ENCODE data around the gene GATAD1. TPM values are rescaled to one million over a fixed set of nuclear protein-coding genes. Genes with fewer than 3 reads are reported as not detected.

The GATAD1 gene
- total and polyA plus RNA-seq, 2 of the 13 experiments (the other 11 are each of a cell fraction or from before 2014, with no cell fraction given) = 20.6 to 42.1 TPM

GRCh38 chr7:92487804-92488203 lies 40.5 kb downstream of the GATAD1 start:
- peaks cover 7 to 18% of the 10 kb centered on the region in 2 experiments; a peak in 4 of 5 replicates for H3K36me3 ChIP-seq (replicated peaks in 1 of 2; ENCODE audit: control insufficient read depth in 1 of 2, insufficient read depth in 2 of 2, low read length in 2 of 2)
- no peak overlapping the region for H3K4me2 ChIP-seq (ENCODE audit: low read depth, low read length)
- H4K20me1 ChIP-seq (ENCODE audit: insufficient read depth, low read length) = no peaks in the 10 kb centered on the region
- no peak overlapping the region for H3K4me3 ChIP-seq (replicated peaks in 1 of 3; ENCODE audit: insufficient read depth in 1 of 3, low read depth in 2 of 3, low read length in 3 of 3)
- TF ChIP-seq ZNF331 (CRISPR knock-in tag; IDR thresholded peaks at IDR 0.05) = no peak
- no peak for TF ChIP-seq CBFB (CRISPR knock-in tag; IDR thresholded peaks at IDR 0.05)
- no peak for TF ChIP-seq MAX (IDR thresholded peaks at IDR 0.05)
- no peak for TF ChIP-seq ETV5 (CRISPR knock-in tag; IDR thresholded peaks at IDR 0.05; ENCODE audit: borderline replicate concordance)
- TF ChIP-seq ZNF121 (CRISPR knock-in tag; IDR thresholded peaks at IDR 0.05) = no peak
- TF ChIP-seq PRMT3 (CRISPR knock-in tag; IDR thresholded peaks at IDR 0.05; ENCODE audit: borderline replicate concordance, low read depth) = no peak
- H3K27me3 ChIP-seq (ENCODE audit: control insufficient read depth in 1 of 2, insufficient read depth in 2 of 2, low read length in 2 of 2) = no peaks in the 10 kb centered on the region
- DNase-seq (ENCODE audit: low spot score) (no peak), FAIRE-seq (no peak), ATAC-seq (no peak)
- intact Hi-C loops (cut with micrococcal nuclease; ENCODE audit: unreplicated experiment) = no loop called here
- CTCF ChIA-PET (ENCODE audit: low intra/inter-chr PET ratio, low total read pairs) = no interaction called here
- no peak overlapping the region for H3K27ac ChIP-seq (ENCODE audit: extremely low read length, insufficient read depth, low read length)
- no peaks in the 10 kb centered on the region for H3K4me1 ChIP-seq (ENCODE audit: insufficient read depth, low read length)
- no TSS peak for BruUV-seq (replicated peaks)
- no peak overlapping the region for H2AFZ ChIP-seq (ENCODE audit: low read length)
- H3K9me3 ChIP-seq (ENCODE audit: low read length) = no peaks in the 10 kb centered on the region
- POLR2A ChIA-PET = no interaction called here
- in situ Hi-C loops (cut with HindIII; ENCODE audit: extremely low pct_ligation_motif_present, low pct_unique_long_range_greater_than_20kb) = no loop called here
- H3K79me2 ChIP-seq (ENCODE audit: insufficient read depth, low read length) = no peaks in the 10 kb centered on the region
- H3K9ac ChIP-seq (ENCODE audit: insufficient read depth, low read depth, low read length) = no peak overlapping the region

GRCh38 chr7:92489634-92490033 lies 42.4 kb downstream of the GATAD1 start:
- Histone ChIP-seq H3K27ac (ENCODE audit: extremely low read length, insufficient read depth, low read length) (no peak overlapping the region), H4K20me1 (ENCODE audit: insufficient read depth, low read length) (no peaks in the 10 kb centered on the region), H3K4me1 (ENCODE audit: insufficient read depth, low read length) (no peaks in the 10 kb centered on the region), H3K4me2 (ENCODE audit: low read depth, low read length) (no peak overlapping the region), H2AFZ (ENCODE audit: low read length) (no peak overlapping the region), H3K9ac (ENCODE audit: insufficient read depth, low read depth, low read length) (no peak overlapping the region), H3K9me3 (ENCODE audit: low read length) (no peaks in the 10 kb centered on the region), H3K79me2 (ENCODE audit: insufficient read depth, low read length) (no peaks in the 10 kb centered on the region), H3K27me3 (ENCODE audit: control insufficient read depth in 1 of 2, insufficient read depth in 2 of 2, low read length in 2 of 2) (no peaks in the 10 kb centered on the region), H3K36me3 (replicated peaks in 1 of 2; ENCODE audit: control insufficient read depth in 1 of 2, insufficient read depth in 2 of 2, low read length in 2 of 2) (peaks cover 9 to 26% of the 10 kb centered on the region in 2 experiments; a peak in 4 of 5 replicates), H3K4me3 (replicated peaks in 1 of 3; ENCODE audit: insufficient read depth in 1 of 3, low read depth in 2 of 3, low read length in 3 of 3) (no peak overlapping the region)
- CTCF ChIA-PET (ENCODE audit: low intra/inter-chr PET ratio, low total read pairs) = no interaction called here
- DNase-seq (ENCODE audit: low spot score) = no peak
- ATAC-seq = no peak
- no peak for FAIRE-seq
- intact Hi-C loops (cut with micrococcal nuclease; ENCODE audit: unreplicated experiment) (no loop called here), in situ Hi-C loops (cut with HindIII; ENCODE audit: extremely low pct_ligation_motif_present, low pct_unique_long_range_greater_than_20kb) (no loop called here)
- BruUV-seq (replicated peaks) = no TSS peak
- POLR2A ChIA-PET = interaction anchor here (0.8 kb wide), 1 partner anchor 39 kb away, joined by 5 read pairs; the partner anchor contains the start of genes PEX1 and RBM48
- 100% methylated on average over 1 of the region's 1 CpG for WGBS (ENCODE audit: low lambda C conversion rate)
- TF ChIP-seq NFIB (CRISPR knock-in tag; IDR thresholded peaks at IDR 0.05; ENCODE audit: borderline replicate concordance) (no peak), PHF20 (CRISPR knock-in tag; IDR thresholded peaks at IDR 0.05) (no peak), ZBTB42 (CRISPR knock-in tag; IDR thresholded peaks at IDR 0.05) (no peak), SNAPC4 (CRISPR knock-in tag; IDR thresholded peaks at IDR 0.05) (no peak), SMYD3 (CRISPR knock-in tag; IDR thresholded peaks at IDR 0.05) (no peak), MTA3 (CRISPR knock-in tag; IDR thresholded peaks at IDR 0.05) (no peak), THYN1 (CRISPR knock-in tag; IDR thresholded peaks at IDR 0.05; ENCODE audit: borderline replicate concordance, low read depth) (no peak), ZNF337 (CRISPR knock-in tag; IDR thresholded peaks at IDR 0.05; ENCODE audit: borderline replicate concordance, low read depth) (no peak), JUND (CRISPR knock-in tag; IDR thresholded peaks at IDR 0.05) (no peak), CEBPG (CRISPR knock-in tag; IDR thresholded peaks at IDR 0.05) (no peak), PITX1 (CRISPR knock-in tag; IDR thresholded peaks at IDR 0.05) (no peak)
